SH-SY5Y (cell line): ENCODE results near the gene MADD.

Experiments used
- GATA2 ChIP-seq: IDR thresholded peaks from 2 replicates; pipeline ENCODE4 v1.6.1; 2011; ENCODE audit warnings: mild to moderate bottlenecking, low read depth, low read length
- GATA3 ChIP-seq: IDR thresholded peaks from 2 replicates; pipeline ENCODE4 v1.6.1; 2011; ENCODE audit warnings: low read depth, mild to moderate bottlenecking, low read length, moderate library complexity

DNA sequence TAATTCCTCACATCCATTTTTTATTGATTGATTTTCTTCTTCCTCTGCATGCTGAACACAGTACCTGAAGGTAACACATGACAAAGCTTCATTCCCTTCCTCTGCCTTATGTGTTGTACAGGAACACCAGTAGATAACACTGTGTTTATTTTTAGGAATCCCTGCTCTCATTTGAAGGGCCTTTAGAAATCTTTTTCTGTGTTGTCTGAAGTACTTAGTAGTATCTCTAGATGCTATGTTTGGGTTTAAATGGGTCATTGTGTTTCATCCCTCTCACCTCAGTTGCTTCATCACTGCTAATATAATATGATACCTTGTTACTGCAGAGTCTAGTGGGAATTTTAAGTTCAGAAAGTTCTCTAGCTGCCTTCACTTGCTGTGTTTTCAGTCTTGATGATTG is 10.2 kb downstream of the MADD start:
- TF ChIP-seq GATA2: no peak
- no peak for TF ChIP-seq GATA3
